Breast epithelium (tissue), 4 donors: ENCODE results near the gene TMEM143. TPM values are rescaled to one million over a fixed set of nuclear protein-coding genes. Genes with fewer than 3 reads are reported as not detected.
A peak's percentile ranks its signal among the peaks of the same experiment; 100 is the strongest.

Experiments used
- DNase-seq, 2 donors: peaks; one replicate each; pipeline ENCODE4 v3.0.0-alpha.2; 2019; ENCODE audit warnings: low spot score in 2 of 2
- H3K27ac ChIP-seq, 2 donors: fragments of 200-600 bp; sonication (generic) in 1 of 2; one replicate each; pipeline ENCODE4 v1.5.1; 2016 to 2019; ENCODE audit warnings: mild to moderate bottlenecking in 1 of 2
- H3K27me3 ChIP-seq, 2 donors: fragments of 200-600 bp; sonication (generic) in 1 of 2; one replicate each; pipeline versions ENCODE4 v1.5.1 to v1.6.0; 2017 to 2019; ENCODE audit warnings: control low read depth in 1 of 2, mild to moderate bottlenecking in 1 of 2
- H3K36me3 ChIP-seq: fragments of 200-600 bp; one replicate; pipeline ENCODE4 v1.5.1; 2019
- H3K4me1 ChIP-seq, 2 donors: fragments of 200-600 bp; sonication (generic); one replicate each; pipeline ENCODE4 v1.5.1; 2016 to 2019; ENCODE audit warnings: control low read depth in 1 of 2
- H3K4me3 ChIP-seq, 3 donors: fragments of 200-600 bp; sonication (generic); 1 replicate in 2 of 3; 2 replicates in 1 of 3; pipeline ENCODE4 v1.5.1; 2016 to 2019; ENCODE audit warnings: mild to moderate bottlenecking in 3 of 3, moderate library complexity in 2 of 3
- H3K9me3 ChIP-seq, 2 donors: fragments of 200-600 bp; sonication (generic) in 1 of 2; one replicate each; pipeline ENCODE4 v1.5.1; 2016 to 2019; ENCODE audit warnings: control low read depth in 1 of 2
- POLR2A ChIP-seq: fragments of 450-650 bp; IDR thresholded peaks from one replicate; pipeline ENCODE4 v1.6.1; 2016; ENCODE audit warnings: antibody characterized with exemption, mild to moderate bottlenecking, moderate library complexity
- POLR2AphosphoS5 ChIP-seq, 3 donors: sonication (generic); formaldehyde crosslinking; IDR thresholded peaks; one replicate each; pipeline ENCODE4 v1.6.1; 2017; ENCODE audit warnings: antibody characterized with exemption in 3 of 3
- intact Hi-C: fragments of 100-400 bp; cut with DNase I; formaldehyde crosslinking; loops from one replicate; pipeline ENCODE4 v1.15.1; 2023; ENCODE audit warnings: low total_unique reads
- total RNA-seq, 3 donors: library from RNA; depleted of rRNA; stranded (reverse); fragments of >200 nt; gene quantifications; one replicate each; pipeline ENCODE4 v1.1.0, GENCODE V29; 2016
- TF ChIP-seq, protein P1 (sequence below), 3 donors: fragments of 450-650 bp; IDR thresholded peaks; one replicate each; pipeline ENCODE4 v1.5.1; 2016 to 2017; ENCODE audit warnings: antibody characterized with exemption in 3 of 3, mild to moderate bottlenecking in 3 of 3, moderate library complexity in 3 of 3

Gene TMEM143
- total RNA-seq, 3 donors from 2014 or later, result 5.9 to 10.5 (median 6.2) TPM

DNA sequence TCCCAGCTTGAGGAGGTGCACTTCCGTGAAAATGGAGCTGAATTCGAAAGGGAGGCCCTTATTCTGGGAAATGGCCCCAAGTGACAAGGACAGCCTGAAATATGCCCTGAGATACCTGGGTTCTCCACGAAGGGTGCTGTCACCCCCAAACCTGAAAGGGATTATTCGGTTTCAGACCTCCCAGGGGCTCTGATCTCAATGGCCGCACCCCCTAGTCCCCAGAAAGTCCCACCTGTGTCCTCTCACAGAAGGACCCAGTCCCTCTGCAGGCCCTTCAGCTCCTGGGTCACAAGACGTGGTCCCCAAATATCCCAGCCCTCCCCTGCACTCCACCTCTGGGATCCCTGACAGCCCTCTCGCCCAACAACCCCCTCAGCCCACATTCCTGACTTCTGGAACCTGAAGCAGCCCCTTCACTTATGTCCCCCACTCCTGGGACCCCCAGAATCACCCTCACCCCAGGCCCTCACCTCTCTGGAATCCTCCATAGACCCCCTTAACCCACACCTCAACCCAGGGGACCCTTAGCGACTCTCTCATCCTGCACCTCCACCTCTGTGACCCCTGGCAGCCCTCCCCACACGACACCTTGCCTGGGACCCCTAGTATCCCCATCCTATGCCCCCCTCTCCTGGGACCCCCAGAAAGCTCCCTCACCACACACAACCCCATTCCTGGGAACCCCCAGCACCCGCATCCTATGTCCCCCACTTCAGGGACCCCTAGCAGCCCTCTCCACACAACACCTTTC is 1.0 kb upstream of the TMEM143 start:
- TF ChIP-seq, protein P1, sequence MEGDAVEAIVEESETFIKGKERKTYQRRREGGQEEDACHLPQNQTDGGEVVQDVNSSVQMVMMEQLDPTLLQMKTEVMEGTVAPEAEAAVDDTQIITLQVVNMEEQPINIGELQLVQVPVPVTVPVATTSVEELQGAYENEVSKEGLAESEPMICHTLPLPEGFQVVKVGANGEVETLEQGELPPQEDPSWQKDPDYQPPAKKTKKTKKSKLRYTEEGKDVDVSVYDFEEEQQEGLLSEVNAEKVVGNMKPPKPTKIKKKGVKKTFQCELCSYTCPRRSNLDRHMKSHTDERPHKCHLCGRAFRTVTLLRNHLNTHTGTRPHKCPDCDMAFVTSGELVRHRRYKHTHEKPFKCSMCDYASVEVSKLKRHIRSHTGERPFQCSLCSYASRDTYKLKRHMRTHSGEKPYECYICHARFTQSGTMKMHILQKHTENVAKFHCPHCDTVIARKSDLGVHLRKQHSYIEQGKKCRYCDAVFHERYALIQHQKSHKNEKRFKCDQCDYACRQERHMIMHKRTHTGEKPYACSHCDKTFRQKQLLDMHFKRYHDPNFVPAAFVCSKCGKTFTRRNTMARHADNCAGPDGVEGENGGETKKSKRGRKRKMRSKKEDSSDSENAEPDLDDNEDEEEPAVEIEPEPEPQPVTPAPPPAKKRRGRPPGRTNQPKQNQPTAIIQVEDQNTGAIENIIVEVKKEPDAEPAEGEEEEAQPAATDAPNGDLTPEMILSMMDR (IDR thresholded peaks at IDR 0.05), result no peak
- TF ChIP-seq POLR2AphosphoS5 (IDR thresholded peaks at IDR 0.05) (no peak), POLR2A (no peak)
- peak overlapping the region; percentile 95 for H3K27ac ChIP-seq
- peak overlapping the region; percentile 5 to 73 (median 70) for H3K4me3 ChIP-seq
- H3K9me3 ChIP-seq, result no peaks in the 10 kb centered on the region
- H3K27me3 ChIP-seq, result no peaks in the 10 kb centered on the region
- no peaks in the 10 kb centered on the region for H3K36me3 ChIP-seq
- DNase-seq, result peak in 1 of 2 donors; percentile 19
- no peaks in the 10 kb centered on the region for H3K4me1 ChIP-seq
- intact Hi-C loops, result no loop called here

GRCh38 chr19:48363500-48363809 is 285 bp downstream of the TMEM143 start:
- H3K27me3 ChIP-seq, result no peaks in the 10 kb centered on the region
- TF ChIP-seq POLR2AphosphoS5 (IDR thresholded peaks at IDR 0.05) (no peak), POLR2A (no peak)
- TF ChIP-seq, protein P1 (IDR thresholded peaks at IDR 0.05), result no peak
- H3K4me3 ChIP-seq, result peak overlapping the region; percentile 66 to 73 (median 70)
- no peaks in the 10 kb centered on the region for H3K4me1 ChIP-seq
- no peak for DNase-seq
- intact Hi-C loops, result no loop called here
- no peaks in the 10 kb centered on the region for H3K36me3 ChIP-seq
- peak overlapping the region; percentile 95 for H3K27ac ChIP-seq
- no peaks in the 10 kb centered on the region for H3K9me3 ChIP-seq

DNA sequence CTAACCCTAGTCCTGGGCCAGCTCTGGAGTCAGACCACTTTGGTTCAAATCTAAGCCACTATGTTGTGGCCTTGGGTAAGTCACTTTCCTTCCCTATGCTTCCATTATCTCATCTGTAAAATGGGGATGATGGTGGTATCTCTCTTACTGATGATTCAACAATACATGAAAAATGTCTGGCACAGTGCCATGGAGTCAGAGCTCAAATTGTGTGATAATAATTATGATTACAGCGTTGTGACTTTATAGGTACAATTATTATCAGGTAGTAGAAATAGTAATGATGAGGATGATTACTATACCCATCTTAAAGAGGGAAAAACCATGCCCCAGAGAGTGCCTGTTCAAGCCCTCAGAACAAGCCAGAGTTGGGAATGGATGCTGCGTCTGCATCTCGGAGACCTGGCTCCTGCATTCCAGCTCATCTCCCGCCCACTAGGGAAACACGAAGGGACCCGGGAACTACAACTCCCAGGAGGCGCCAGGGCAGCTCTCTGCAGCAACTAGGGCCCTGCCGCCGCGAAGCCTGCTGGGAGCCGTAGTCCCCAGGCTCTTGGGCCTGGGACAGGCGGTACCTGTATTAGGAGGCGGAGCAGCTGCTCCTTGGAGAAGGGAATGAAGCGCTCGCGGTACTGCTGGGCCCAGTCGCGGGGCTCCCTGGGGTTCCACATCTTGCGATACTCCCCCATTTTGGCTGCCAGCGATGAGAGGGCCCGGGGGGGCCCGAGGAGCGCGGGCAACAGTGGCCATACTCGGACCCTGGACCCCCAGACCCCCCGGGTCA is 832 bp downstream of the TMEM143 start:
- Histone ChIP-seq H3K9me3 (no peaks in the 10 kb centered on the region), H3K27me3 (no peaks in the 10 kb centered on the region), H3K4me3 (peak overlapping the region; percentile 66 to 73 (median 70)), H3K27ac (peak overlapping the region; percentile 95), H3K4me1 (no peaks in the 10 kb centered on the region), H3K36me3 (no peaks in the 10 kb centered on the region)
- intact Hi-C loops, result no loop called here
- DNase-seq, result peak; percentile 93 to 97
- TF ChIP-seq POLR2A (no peak), POLR2AphosphoS5 (IDR thresholded peaks at IDR 0.05) (peak; percentile 44 to 57 (median 50))

GRCh38 chr19:48361912-48362311 is 1.8 kb downstream of the TMEM143 start:
- TF ChIP-seq, protein P1 (IDR thresholded peaks at IDR 0.05), result no peak
- TF ChIP-seq POLR2A (no peak), POLR2AphosphoS5 (IDR thresholded peaks at IDR 0.05) (no peak)
- Histone ChIP-seq H3K9me3 (no peaks in the 10 kb centered on the region), H3K27me3 (no peaks in the 10 kb centered on the region), H3K4me1 (no peaks in the 10 kb centered on the region), H3K4me3 (no peak overlapping the region), H3K36me3 (no peaks in the 10 kb centered on the region), H3K27ac (no peak overlapping the region)
- DNase-seq, result no peak
- intact Hi-C loops, result no loop called here

- Histone ChIP-seq H3K4me1 (no peaks in the 10 kb centered on the region), H3K4me3 (no peak overlapping the region), H3K9me3 (no peaks in the 10 kb centered on the region), H3K27me3 (no peaks in the 10 kb centered on the region), H3K27ac (no peak overlapping the region), H3K36me3 (no peaks in the 10 kb centered on the region)
- intact Hi-C loops, result no loop called here
- no peak for DNase-seq
- TF ChIP-seq, protein P1 (IDR thresholded peaks at IDR 0.05), result no peak
- TF ChIP-seq POLR2A (no peak), POLR2AphosphoS5 (IDR thresholded peaks at IDR 0.05) (no peak)
These were observed 4.6 kb downstream of the TMEM143 start for GRCh38 chr19:48359123-48359522.
